ENCODE results near the gene ROCK2. TPM values are rescaled to one million over a fixed set of nuclear protein-coding genes. Genes with fewer than 3 reads are reported as not detected.
A peak's percentile ranks its signal among the peaks of the same experiment; 100 is the strongest.

ROCK2 gene
- polyA plus RNA-seq, 3 donors = 2.8 to 10.2 (median 4.3) TPM

DNA sequence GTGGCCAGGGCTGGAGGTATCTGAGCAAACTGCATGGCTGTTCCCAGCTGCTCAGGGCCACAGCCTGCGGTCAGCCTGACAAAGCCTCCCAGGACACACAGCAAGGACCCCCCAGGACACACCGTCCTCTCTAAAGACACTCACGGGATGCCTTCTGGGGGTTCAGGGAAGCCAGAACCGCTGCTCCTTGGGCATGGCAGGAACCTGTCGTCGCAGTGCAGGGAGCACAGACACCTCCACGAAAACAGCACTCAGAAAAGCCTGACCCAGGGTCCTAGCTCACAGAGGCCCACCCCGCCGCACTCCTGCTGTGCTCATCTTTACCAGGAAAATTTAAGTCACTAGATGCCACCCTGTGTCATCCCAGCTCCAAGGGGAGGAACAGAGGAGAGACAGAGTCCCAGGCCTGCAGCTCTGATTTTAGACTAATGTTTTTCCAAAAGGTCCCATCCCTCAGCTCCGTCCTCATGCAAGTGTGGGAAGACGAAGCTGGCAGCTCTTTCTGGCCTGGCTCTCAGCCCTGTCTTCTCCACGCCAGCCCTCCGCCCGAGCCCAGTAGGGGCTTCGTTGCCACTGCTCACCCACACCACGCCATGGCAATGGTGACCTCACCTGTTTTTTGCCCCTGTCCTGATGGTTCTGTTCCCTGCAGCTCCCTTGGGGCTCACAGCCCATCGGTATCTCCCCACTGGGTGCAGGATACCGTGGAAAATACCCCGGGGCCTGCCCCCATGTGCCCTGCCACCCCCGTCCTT, 213.1 kb downstream of the ROCK2 start:
- intact Hi-C loops (cut with micrococcal nuclease) = loop anchor here in 1 of 2 donors (5.0 kb wide), 2 partner anchors 316 to 451 kb away; no protein-coding TSS in a partner anchor
- Histone ChIP-seq H3K4me1 (ENCODE audit: control insufficient read depth in 1 of 2, insufficient read depth in 2 of 2, low read length in 2 of 2) (peaks cover 24 to 27% of the 10 kb centered on the region in 2 donors), H2AFZ (ENCODE audit: insufficient read depth, low read depth, low read length, poor library complexity, severe bottlenecking) (no peak overlapping the region), H3K9ac (ENCODE audit: insufficient read depth, low read length, poor library complexity, severe bottlenecking) (no peak overlapping the region), H4K20me1 (ENCODE audit: insufficient read depth, low read length) (no peaks in the 10 kb centered on the region), H3K27ac (ENCODE audit: low read depth in 1 of 2, low read length in 2 of 2) (no peak overlapping the region), H3K4me3 (replicated peaks in 1 of 3; ENCODE audit: low read depth in 2 of 3, low read length in 3 of 3) (no peak overlapping the region), H3K27me3 (ENCODE audit: control insufficient read depth in 2 of 2, insufficient read depth in 2 of 2, low read length in 2 of 2) (peaks cover 0 to 21% of the 10 kb centered on the region in 2 donors), H3K36me3 (replicated peaks in 1 of 2; ENCODE audit: control insufficient read depth in 1 of 2, insufficient read depth in 2 of 2, low read length in 2 of 2) (no peaks in the 10 kb centered on the region), H3K9me3 (replicated peaks in 1 of 2; ENCODE audit: control insufficient read depth in 1 of 2, insufficient read depth in 1 of 2, low read length in 2 of 2) (no peaks in the 10 kb centered on the region), H3K79me2 (ENCODE audit: insufficient read depth, low read length) (no peaks in the 10 kb centered on the region), H3K4me2 (replicated peaks; ENCODE audit: extremely low read depth, low read length, poor library complexity, severe bottlenecking) (no peak overlapping the region)
- WGBS (ENCODE audit: insufficient coverage) = 97% methylated on average over 20 of the region's 20 CpGs
- DNase-seq = no peak
- no peak overlapping the region for H3K27ac Mint-ChIP-seq
- peaks cover 28 to 53% (median 33%) of the 10 kb centered on the region in 3 donors for H3K27me3 Mint-ChIP-seq (ENCODE audit: low read depth in 3 of 3)
- no peaks in the 10 kb centered on the region for H3K36me3 Mint-ChIP-seq
- H3K4me3 Mint-ChIP-seq = peak overlapping the region in 1 of 2 donors; percentile 46
- TF ChIP-seq, protein P1, sequence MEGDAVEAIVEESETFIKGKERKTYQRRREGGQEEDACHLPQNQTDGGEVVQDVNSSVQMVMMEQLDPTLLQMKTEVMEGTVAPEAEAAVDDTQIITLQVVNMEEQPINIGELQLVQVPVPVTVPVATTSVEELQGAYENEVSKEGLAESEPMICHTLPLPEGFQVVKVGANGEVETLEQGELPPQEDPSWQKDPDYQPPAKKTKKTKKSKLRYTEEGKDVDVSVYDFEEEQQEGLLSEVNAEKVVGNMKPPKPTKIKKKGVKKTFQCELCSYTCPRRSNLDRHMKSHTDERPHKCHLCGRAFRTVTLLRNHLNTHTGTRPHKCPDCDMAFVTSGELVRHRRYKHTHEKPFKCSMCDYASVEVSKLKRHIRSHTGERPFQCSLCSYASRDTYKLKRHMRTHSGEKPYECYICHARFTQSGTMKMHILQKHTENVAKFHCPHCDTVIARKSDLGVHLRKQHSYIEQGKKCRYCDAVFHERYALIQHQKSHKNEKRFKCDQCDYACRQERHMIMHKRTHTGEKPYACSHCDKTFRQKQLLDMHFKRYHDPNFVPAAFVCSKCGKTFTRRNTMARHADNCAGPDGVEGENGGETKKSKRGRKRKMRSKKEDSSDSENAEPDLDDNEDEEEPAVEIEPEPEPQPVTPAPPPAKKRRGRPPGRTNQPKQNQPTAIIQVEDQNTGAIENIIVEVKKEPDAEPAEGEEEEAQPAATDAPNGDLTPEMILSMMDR (IDR thresholded peaks at IDR 0.05) = no peak
- H3K9me3 Mint-ChIP-seq = peaks cover 0 to 3% (median 0%) of the 10 kb centered on the region in 7 donors
- H3K4me1 Mint-ChIP-seq = peaks cover 22% of the 10 kb centered on the region

Small RNA genes lying within 50 kb of the gene (small RNA-seq; reads per million reads assigned to genes)
- not detected for gene RNU6-1081P (ENCODE audit: insufficient read length, low read depth)

Other genes starting within 250 kb of the ROCK2 start
- gene SLC66A3, start 189.2 kb downstream of the ROCK2 start, polyA plus RNA-seq = 100 to 1,000 TPM in 2 of 3 donors, 10 to 100 TPM in 1; 51.8 to 188 (median 169) TPM
- gene E2F6, start 121.5 kb upstream of the ROCK2 start, polyA plus RNA-seq = 1 to 10 TPM; 3.5 to 6.4 (median 3.7) TPM
- not detected for gene GREB1, start 189.4 kb upstream of the ROCK2 start, polyA plus RNA-seq